Measurements from ENCODE around the gene ITGB1.

The ITGB1 gene

DNA sequence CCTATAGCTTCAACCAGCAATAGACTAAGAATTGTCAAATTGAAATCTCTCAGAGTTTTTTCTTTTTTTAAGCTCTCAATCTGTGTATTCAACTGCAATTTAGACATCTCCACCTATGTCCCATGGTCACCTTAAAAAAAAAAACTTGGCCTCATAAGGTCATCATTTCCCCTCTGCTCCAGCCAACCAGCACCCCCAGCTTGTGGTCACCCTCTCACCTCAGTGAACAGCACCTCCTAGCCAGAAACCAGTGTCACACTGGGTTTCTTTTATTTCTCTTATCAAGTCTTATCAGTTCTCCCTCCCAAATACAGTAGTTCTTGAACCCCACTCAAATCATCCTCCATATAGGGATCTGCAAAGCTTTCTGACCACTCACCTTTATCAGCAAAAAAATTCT is 4.0 kb downstream of the ITGB1 start:
- DNase-seq, result no peak

DNA sequence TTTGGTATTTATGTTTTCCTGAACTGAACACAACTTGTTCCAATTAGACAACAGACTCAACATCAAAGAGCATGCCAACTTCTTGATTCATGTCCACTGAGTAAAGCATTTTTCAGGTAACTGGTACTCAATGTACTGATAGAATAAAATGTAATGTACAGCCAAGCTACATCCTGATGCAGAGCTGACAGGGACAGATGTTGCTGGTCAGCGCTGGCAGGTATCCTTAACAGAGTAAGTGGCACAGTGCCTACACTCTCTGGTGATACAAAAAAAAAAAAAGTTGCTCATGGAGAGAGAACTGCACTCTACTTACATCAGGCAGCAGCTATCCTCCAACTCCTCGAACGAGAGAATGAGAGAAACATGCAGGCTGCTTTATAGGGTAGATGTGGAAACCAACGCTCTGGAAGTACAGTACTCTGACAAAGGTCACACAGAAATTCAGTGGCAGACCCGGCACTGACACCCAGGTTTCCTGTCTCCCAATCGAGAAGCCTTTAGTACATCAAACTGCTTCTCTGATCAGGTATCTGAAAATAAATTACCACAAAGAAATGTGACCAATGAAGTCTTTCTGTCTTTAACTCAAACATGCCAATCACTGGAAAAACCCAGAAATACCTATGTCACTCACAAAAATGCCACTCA is 4.6 kb downstream of the ITGB1 start:
- no peak for DNase-seq

DNA sequence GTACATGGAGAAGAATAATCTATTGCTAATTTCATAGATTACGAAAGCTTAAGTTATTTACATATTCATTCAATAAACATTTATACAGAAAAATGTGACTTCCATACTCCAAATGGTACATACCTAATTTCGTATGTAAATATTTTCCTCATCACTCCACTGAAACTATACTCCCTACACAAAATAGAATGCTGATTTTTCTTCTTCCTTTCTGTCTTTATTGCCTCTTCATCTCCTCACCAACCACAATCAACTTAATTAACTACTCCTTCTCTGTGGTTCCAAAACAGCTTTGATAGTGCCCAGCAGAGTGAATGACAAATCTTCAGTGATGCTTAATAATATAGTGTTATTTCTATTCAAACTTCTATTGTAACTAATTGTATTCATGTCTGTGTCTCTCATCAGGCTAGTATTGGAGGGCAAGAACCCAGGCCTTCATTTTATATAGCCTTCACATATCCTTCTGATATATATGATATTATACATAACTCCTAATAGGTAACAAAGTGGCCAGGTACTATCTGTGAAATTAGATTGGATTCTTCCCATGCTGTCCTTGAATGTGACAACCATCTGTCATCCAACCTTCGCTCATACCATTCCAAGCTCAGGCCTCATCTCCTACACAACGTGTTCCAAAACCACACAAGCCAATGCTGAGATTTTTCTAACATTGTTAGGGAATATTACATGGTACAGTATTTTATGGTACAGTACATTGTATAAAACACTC is 5.3 kb downstream of the ITGB1 start:
- DNase-seq, result no peak

DNA sequence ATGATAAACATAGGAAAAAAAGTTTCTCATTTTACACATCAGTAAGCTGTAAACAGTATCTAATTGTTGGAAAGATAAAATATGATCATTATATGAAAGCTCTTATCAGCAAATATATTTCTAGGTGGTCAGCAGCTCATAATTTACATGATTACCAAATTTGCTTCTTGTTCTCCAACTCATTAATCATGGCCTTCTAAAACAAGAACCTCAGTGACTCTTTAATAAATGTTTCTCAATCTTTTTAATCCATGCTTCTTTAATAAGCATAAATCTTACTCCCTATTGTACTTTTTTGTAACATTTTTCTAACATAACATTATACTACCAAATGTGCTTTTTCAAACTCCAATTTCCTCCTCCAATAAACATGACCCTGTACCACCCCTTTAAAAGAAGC is 5.9 kb downstream of the ITGB1 start:
- no peak for DNase-seq

DNA sequence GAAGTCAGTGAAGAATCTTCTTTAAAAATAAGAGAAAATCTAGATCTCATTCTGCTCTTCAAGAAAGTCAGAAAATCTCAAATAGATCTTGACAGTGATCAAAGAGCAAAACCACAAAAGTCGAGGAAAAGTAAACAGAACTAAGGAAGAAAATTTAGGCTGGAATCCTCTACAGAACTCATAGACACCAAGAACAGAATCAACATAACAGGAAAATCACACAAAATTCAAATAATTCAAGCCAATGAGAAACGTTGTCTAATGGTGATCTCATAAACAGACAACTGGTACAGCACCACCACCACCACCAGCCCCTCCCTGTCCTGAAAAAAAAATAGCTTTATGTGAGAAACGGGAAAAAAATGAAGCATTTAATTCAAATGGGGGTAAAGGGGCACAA is 6.9 kb downstream of the ITGB1 start:
- DNase-seq, result no peak

DNA sequence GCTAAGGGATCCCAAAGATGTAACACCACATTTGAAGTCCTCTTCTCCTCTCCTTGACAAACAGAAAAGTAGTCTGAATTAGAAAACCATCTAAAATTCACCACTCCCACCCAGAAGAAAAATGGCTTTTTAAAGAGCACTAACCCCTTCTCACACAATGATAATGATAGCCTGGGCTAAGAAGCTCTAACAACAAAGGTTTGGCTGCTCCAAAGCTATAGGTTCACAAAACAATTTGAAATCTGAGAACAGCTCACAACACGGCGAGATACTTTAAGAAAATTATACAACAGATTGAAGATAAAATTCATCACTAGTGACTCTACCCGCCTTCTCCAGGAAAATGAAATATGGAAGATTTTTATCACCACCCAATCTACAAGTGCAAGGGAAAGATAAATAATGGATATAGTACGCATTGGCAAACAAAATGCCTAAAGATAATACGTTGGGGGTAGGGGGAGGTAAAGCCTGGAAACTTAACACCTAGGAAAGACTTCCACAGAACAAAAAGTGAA is 7.4 kb downstream of the ITGB1 start:
- DNase-seq, result no peak

DNA sequence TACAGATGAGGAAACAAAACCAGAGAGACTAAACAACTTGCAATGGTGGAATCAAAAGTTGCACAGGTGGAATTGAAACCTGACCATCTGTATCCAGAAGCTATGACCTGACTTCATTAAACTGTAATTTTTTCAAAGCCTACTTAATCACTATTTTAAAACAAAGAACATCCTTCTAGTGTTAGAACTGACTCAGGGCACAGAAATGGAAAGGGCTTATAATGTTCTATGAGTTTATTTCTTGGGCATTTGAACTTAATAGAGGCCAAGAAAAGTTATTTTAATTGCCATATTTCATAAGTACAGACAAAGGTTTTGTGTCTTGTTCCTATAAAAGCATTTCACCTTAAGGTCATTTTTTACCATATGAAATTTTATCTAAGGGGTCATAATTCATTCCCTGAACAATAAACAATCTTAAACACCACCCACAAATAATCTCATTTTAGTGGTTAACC is 8.8 kb downstream of the ITGB1 start:
- DNase-seq, result no peak

DNA sequence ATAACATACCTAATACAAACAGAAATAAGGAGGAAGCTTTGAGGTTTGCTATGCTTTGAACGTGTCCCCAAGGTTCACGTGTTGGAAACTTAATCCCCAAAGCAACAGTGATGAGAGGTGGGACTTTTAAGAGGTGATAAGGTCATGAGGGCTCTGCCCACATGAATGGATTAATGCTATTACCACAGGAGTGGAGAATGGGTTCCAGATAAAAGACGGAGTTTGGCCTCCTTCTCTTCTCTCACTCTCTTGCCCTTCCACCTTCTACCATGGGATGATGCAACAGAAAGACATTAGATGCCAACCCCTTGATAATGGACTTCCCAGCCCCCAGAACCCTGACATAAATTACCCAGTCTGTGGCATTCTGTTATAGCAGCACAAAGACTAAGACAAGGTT is 9.6 kb downstream of the ITGB1 start:
- DNase-seq, result no peak

DNA sequence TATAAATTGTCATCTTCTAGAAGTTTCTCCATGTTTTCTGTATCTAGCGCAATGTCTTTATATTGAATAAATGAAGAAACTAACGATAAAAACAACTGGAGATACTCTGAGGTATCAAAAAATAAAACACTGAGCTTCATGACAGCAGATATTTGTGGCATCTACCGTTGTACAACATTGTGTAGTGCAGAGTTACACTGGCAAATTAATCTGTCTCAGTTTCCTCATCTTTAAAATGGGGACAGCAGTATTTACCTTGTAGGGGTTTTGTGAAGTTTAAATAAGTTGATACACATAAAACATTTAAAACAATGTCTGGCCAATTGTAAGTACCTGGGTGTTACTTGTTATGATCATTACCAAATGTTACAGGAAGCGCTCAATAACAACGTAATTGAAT is 10.4 kb downstream of the ITGB1 start:
- DNase-seq, result no peak

DNA sequence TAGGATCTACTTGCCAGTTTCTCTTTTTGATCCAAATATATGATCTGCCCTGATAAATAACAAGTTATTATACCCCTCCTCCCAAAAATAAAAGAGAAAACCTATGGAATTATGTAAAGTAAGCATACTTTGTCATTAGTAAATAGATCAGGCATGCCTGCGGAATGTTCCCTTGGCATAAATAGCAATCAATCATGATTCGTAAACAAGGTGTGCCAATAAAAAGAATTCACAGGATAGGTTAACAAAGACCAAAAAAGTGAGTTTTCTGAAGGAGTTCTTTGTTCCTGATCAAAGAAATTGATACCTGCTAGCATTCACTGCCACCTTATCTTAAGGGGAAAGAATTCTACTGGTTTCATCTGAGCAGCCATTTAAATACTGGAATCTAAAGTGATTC is 11.9 kb downstream of the ITGB1 start:
- no peak for DNase-seq

DNA sequence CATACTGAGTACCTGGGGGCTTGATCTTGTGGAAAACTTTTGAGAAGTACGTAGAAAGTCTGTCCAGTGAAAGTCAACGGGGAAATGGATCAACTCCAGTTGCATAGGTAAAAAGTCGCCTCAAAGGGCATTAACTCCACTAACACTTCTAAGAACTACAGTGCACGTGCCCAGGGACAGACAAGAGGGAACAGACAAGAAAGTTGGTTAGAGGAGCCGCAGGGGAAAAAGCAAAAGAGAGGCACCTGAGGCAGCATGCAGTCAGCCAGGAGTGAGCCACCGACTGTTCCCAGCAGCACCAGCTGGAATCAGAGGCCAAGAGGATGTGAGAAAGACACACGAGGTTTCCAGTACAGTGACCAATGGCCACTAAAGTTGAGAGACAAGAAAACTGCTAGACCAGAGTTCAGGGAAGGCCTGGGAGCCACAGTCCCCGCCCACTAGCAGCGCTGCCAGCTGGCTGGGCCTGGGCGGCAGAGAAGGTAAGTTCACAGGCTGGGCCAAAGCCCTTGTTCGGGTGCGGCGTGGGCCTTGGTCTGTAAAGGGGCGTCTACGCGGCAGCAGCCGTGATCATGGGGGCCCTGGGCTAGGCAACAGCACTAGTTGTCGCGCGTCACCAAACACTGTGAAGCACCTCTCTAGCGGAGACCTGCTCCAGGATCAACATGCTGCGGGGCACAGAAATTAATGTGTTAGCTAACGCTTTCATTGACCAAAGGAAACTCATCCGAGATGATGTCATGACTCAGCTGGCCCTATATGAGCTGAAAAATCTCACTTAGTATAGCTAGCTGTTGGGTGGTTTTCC is 14.0 kb downstream of the ITGB1 start:
- DNase-seq, result no peak

DNA sequence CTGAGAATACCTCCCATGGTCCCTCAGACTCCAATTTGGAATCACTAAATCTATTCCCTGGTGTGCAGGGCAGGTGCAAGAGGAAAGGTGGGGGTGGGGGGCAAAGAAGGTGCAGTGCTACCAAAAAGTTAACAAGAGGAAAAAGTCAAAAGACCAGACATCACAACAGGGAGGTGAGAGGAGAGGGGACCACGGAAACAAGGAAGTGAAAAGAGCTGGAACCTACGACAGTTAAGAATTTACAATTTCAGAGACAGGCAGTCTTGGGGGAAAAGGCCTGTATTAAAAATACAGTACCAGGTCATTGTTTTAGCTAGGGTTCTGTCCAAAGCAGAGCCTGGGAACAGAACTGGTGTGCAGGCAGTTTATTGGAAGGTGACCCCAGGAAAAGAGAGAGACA is 14.6 kb downstream of the ITGB1 start:
- no peak for DNase-seq

DNA sequence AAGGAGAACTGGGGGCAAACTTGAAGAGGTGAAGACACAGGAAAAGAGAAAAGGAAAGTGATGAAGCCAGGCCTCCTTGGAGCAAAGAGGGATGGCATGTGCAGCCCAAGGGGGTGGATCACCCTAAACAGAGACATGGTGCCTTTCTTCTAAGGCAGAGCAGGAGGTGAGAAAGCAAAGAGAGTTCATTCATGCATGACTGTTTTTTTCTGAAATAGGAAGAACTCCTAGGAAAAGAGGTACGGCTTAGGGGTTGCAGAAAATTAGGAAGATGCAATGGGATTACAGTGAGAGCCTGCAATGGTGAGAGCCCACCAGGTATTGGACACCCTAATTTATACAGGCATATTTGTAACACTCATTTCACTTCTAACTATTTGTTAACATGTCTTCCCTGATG is 15.9 kb downstream of the ITGB1 start:
- DNase-seq, result no peak

DNA sequence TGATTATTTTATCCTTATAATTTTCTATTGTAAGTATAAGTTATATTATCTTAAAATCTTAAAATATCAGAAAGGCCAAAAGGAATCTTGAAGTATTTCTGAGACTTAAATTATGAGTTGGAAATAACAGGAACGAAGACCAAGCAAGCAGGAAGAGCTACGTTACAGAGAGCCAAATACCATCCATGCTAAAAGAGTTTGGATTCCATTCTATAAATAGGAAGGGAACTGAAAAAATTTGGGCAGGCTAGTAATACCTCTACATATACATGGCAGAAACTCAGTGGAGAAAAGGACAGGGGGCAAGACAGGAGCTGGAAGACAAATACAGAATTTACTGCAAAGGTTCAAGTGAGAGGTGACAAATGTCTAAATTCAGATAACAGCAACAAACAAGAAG is 16.7 kb downstream of the ITGB1 start:
- no peak for DNase-seq

DNA sequence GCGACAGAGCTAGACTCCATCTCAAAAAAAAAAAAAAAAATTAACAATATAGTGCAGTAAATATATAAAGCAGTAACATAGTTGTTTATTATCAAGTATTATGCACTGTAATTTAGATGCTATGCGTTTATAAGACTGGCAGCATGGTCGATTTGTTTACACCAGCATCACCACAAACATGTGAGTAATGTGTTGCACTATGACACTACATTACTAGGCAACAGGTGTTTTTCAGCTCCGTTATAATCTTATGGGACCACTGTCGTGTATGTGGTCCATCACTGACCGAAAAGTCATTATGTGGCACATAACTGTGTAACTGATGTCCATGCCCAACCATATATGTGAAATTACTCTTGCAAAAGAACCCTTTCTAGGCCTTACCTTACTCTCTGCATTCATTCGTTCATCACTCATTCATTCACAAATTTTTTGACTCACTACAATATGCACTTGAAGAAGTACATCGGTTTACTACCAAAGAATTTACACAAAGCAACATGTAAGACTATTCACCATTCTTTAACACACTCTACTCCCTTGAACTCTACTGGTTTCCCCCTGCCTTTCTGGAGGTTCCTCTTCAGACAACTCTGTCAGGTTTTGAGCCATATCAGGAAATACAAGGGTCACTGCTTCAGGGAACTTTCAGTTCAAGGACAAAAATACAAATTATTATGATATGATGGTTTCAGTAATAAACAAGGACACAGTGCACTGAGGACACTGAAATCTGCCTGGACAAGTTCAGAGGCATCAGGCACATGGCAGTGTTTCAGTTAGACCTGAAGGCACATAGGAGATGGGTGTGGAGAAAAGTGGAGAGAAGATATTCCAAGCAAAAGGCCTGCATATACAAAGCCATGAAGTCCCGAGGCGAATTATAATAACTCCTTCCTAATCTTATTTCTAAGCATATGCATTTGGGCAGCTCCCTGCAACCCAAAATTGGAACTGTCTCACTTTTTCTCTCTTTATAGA is 17.4 kb downstream of the ITGB1 start:
- DNase-seq, result no peak

DNA sequence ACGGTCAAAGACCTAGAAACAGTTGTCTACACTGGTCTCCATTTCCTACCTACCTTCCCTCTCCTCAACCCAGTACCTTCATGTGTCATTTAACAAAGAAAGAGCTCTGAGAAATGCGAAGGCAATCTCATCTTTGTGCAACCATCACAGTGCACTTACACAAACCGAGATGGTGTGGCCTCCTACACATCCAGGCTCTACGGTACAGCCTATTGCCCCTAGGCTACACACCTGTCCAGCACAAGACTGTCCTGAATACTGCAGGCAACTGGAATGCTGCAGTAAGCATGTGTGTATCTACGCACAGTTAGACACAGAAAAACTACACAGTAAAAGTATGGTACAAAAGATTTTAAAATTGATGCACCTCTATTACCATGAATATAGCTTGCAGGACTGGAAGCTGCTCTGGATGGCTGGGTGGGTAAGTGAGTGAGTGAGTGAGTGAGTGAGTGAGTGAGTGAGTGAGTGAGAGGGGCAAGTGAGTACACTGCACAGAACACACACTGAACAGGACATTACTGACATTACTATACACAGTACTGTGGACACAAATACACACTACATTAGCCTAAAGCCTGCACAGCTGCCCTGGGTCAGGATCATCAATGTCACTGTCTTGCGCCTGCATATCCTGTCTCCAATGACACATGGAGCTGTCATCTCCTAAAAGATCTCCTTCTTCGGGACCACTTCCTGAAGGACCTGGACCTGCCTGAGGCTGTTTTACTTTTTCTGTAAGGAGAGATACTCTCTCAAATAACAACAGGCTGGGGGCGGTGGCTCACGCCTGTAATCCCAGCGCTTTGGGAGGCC is 18.5 kb downstream of the ITGB1 start:
- no peak for DNase-seq

DNA sequence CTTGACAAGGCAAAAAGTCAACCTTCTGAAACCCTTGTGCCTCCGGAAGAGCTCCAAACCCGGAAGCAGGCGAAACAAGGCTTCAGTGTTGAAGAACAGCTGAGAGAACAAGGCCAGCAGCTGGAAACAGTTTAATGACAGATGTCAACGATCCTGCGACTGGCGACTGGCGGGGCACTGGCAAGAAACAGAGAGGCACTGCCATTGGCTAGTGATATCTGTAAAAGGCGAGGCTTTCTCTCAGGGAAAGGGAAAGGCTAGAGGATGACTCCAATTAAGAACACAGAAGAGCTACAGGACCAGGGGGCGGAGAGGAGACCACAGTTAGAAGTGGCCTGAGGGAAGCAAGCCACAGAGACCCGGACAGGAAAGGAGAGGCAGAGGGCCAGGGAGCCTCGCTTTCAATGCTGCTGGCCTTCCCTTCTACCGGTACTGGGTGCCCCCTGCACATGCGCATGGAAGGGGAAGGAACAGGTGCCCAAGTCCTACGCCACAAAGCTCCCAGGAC is 19.4 kb downstream of the ITGB1 start:
- DNase-seq, result no peak

DNA sequence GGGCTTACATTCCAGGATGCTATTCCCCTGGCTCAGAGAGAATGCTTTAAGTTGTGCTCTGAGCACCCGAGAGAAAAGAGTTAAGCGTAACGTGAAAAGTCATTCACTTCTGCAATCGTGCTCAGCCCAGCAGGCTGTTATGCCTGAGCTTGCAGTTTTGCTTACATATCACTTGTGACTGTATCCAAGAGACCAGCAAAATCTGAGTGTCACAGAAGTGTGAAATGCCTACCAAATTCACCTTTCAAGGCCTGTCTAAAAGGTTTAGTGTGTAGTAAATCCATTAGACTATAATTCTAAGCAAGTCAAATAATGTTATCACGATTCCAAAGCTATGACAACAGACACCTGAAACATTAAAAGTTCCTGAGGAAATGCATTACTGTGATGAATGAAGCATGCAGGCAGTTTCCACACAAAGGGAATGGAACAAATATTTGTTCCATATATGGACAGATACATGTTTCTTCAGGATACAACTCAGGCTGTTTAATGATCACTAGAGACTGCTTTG is 20.1 kb downstream of the ITGB1 start:
- DNase-seq, result no peak

DNA sequence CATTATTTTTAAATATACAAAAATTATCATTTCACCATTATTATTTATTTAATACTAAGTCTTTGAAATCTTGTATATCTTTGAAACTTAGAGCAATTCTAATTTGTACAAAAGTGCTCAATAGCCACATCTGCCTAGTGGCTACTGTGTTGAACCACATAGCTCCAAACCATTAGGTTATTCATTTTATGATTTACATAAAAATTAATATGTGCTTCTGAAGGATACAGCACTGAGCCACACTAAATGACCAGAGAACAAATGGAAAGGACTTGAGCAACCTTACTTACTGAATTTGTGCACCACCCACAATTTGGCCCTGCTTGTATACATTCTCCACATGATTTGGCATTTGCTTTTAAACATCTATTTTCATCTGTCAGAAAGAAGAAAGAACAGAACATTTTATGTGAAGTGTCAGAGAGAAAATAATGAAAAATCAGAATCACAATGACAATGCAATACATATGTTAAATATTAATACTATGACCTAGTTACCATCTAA is 25.8 kb downstream of the ITGB1 start:
- DNase-seq, result no peak

DNA sequence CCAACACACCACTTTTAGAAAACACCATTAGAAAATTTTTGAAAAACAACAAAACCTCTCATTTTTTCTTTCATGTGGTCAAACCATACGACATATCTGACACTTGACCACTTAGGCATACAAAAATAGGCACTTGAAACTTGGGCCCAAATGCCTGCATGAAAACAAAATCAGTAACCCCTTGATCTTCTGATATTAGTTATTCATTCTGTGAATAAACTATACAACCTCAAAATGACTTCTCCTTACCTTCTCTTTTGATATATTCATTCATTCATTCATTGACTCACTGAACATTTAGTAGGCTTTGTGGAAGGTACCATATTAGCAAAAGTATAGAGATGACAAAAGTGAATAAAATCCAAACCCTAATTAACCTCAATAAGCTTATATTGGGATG is 26.4 kb downstream of the ITGB1 start:
- DNase-seq, result no peak

DNA sequence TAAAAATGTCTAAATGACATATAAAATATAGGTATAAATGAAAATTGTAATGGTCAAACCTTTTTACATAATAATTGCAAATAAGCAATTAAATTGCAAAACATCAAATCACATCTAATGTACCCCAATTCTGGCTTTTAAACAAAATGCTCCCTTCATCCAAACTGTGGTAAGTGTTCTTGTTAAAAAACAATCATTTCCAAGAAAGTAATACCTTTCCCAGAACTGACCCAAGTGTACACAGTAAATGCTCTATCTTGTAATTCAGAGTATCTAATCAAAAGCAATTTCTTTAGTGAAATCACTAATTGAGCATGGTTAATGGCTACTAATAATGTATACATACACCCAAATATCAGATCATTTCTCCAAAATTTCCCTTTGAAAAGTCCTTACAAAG is 28.0 kb downstream of the ITGB1 start:
- DNase-seq, result no peak
